ENCODE data around the gene MRGPRF.

- TF ChIP-seq CTCF (IDR thresholded peaks at IDR 0.05 in 2 of 3, conservative IDR thresholded peaks at IDR 0.05 in 1 of 3; ENCODE audit: borderline replicate concordance in 1 of 3, insufficient read depth in 1 of 3, low read depth in 2 of 3, low read length in 2 of 3) (no peak), EZH2 (IDR thresholded peaks at IDR 0.05) (no peak), POLR2A (IDR thresholded peaks at IDR 0.05; ENCODE audit: borderline replicate concordance, extremely low read depth, insufficient read depth, insufficient read length) (no peak), SIN3A (IDR thresholded peaks at IDR 0.05; ENCODE audit: low read depth) (no peak), ZBTB33 (IDR thresholded peaks at IDR 0.05; ENCODE audit: extremely low read depth, insufficient replicate concordance, low read length) (no peak), ATF3 (IDR thresholded peaks at IDR 0.05) (no peak), FOSL1 (IDR thresholded peaks at IDR 0.05; ENCODE audit: low read depth) (no peak), MAX (IDR thresholded peaks at IDR 0.05) (no peak)
These were observed 13.8 kb downstream of the MRGPRF start for GRCh38 chr11:68999093-68999747.
